MM.1S (cell line): ENCODE data around the gene VCP.

Source experiments
- CTCF ChIP-seq: fragments of 300-600 bp; sonication (generic); IDR thresholded peaks from 2 replicates; pipeline ENCODE4 v1.5.1; 2016; ENCODE audit warnings: antibody characterized with exemption, low read length, mixed read lengths
- EZH2phosphoT487 ChIP-seq: fragments of 300-600 bp; sonication (generic); IDR thresholded peaks from 2 replicates; pipeline ENCODE4 v1.6.1; 2018; ENCODE audit warnings: antibody characterized with exemption, low read length

DNA sequence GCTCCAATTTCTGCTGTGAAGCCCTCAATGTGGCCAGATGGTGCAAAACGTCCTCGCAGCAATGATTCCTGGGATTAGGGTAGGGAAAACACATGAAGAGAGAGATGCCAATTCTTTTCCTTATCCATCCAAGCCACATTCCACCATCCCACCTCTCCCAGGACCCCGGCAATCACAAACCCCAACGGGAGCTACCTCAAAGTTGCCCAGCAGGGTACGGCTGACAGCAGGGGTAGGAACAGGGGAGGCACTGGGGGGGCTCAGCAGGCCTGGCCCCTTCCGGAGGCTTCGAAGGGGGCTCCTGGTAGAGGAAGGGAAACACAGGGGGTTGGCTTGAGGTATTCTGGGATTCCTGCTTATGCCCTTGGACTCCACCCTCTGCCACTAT lies 33.9 kb upstream of the VCP start:
- TF ChIP-seq CTCF = no peak
- TF ChIP-seq EZH2phosphoT487 = no peak
